Gastroesophageal sphincter (tissue), 3 donors: Measurements from ENCODE around the gene MFF.

Source experiments
- EP300 ChIP-seq: sonication (generic); formaldehyde crosslinking; IDR thresholded peaks from one replicate; pipeline ENCODE4 v1.6.1; 2017; ENCODE audit warnings: antibody characterized with exemption, mild to moderate bottlenecking
- POLR2A ChIP-seq, 2 donors: fragments of 450-650 bp; IDR thresholded peaks; one replicate each; pipeline ENCODE4 v1.6.1; 2017; ENCODE audit warnings: antibody characterized with exemption in 2 of 2, mild to moderate bottlenecking in 2 of 2, moderate library complexity in 1 of 2
- POLR2AphosphoS5 ChIP-seq: sonication (generic); formaldehyde crosslinking; IDR thresholded peaks from one replicate; pipeline ENCODE4 v1.6.1; 2017; ENCODE audit warnings: antibody characterized with exemption
- TF ChIP-seq, protein P1 (sequence below), 4 experiments: fragments of 200-600 bp in 2 of 4; fragments of 450-650 bp in 2 of 4; sonication (generic) in 1 of 4; IDR thresholded peaks; one replicate each; pipeline ENCODE4 v1.5.1; 2017 to 2019; ENCODE audit warnings: antibody characterized with exemption in 4 of 4, mild to moderate bottlenecking in 2 of 4, moderate library complexity in 2 of 4

DNA sequence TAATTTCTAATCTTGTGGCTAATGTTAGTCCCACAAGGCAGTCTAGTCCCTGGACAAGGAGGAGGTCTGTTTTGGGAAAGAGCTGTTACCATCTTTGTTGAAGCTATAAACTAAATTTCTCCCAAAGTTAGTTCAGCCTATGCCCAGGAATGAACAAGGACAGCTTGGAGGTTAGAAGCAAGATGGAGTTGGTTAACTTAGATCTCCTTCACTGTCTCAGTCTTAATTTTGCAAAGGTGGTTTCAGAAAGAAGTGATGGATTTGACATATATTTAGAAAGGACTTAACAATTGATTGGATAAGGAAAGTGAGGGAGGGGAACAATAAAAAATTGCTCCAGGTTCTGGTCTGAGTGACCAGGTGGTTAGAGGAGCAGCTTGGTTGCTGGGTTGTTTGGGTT lies 77.3 kb downstream of the MFF start:
- TF ChIP-seq, protein P1, sequence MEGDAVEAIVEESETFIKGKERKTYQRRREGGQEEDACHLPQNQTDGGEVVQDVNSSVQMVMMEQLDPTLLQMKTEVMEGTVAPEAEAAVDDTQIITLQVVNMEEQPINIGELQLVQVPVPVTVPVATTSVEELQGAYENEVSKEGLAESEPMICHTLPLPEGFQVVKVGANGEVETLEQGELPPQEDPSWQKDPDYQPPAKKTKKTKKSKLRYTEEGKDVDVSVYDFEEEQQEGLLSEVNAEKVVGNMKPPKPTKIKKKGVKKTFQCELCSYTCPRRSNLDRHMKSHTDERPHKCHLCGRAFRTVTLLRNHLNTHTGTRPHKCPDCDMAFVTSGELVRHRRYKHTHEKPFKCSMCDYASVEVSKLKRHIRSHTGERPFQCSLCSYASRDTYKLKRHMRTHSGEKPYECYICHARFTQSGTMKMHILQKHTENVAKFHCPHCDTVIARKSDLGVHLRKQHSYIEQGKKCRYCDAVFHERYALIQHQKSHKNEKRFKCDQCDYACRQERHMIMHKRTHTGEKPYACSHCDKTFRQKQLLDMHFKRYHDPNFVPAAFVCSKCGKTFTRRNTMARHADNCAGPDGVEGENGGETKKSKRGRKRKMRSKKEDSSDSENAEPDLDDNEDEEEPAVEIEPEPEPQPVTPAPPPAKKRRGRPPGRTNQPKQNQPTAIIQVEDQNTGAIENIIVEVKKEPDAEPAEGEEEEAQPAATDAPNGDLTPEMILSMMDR (IDR thresholded peaks at IDR 0.05): no peak
- TF ChIP-seq POLR2AphosphoS5: no peak
- TF ChIP-seq POLR2A (IDR thresholded peaks at IDR 0.05): no peak
- TF ChIP-seq EP300: no peak
